Body of pancreas (tissue), 4 donors: ENCODE data around the gene SNTG2.

Experiments
- CTCF ChIP-seq, 7 experiments: fragments of 450-650 bp in 4 of 7; fragments of 200-600 bp in 3 of 7; sonication (generic) in 3 of 7; IDR thresholded peaks; one replicate each; pipeline ENCODE4 v1.5.1; 2016 to 2019; ENCODE audit warnings: antibody characterized with exemption in 7 of 7
- POLR2A ChIP-seq, 3 donors: fragments of 450-650 bp; IDR thresholded peaks; one replicate each; pipeline ENCODE4 v1.6.1; 2016; ENCODE audit warnings: antibody characterized with exemption in 3 of 3, mild to moderate bottlenecking in 2 of 3

- TF ChIP-seq CTCF (IDR thresholded peaks at IDR 0.05): no peak
- TF ChIP-seq POLR2A (IDR thresholded peaks at IDR 0.05): no peak
These were observed 186.2 kb downstream of the SNTG2 start for GRCh38 chr2:1136846-1137245.
